ENCODE data around the gene CCNB2. TPM values are rescaled to one million over a fixed set of nuclear protein-coding genes. Genes with fewer than 3 reads are reported as not detected.
"Not testable (repeated sequence)": the region's sequence is repeated elsewhere in the genome, so short reads cannot be mapped to it uniquely, and the experiment has no call there.

Gene CCNB2
- total RNA-seq, result 0.86 TPM
- long read RNA-seq, partial matches to known transcripts, result 0 of 1 reads
- long read RNA-seq, other reads (novel, unspliced or antisense), result 0 of 1 reads

- peak; percentile 91 for DNase-seq
- intact Hi-C loops (cut with DNase I), result no loop called here
- peak; percentile 100 for ATAC-seq (ENCODE audit: poor library complexity)
Measured at GRCh38 chr15:59104912-59105732, at the start of gene CCNB2. Gene CCNB2 (plus strand): TSS chr15:59105146. CDS start chr15:59105269, 123 bp downstream.

- intact Hi-C loops (cut with DNase I), result no loop called here
- DNase-seq (no peak), ATAC-seq (ENCODE audit: poor library complexity) (no peak)
Measured at GRCh38 chr15:59059076-59059597, 45.8 kb upstream of the CCNB2 start.

GRCh38 chr15:59060348-59060747, 44.6 kb upstream of the CCNB2 start:
- DNase-seq (no peak), ATAC-seq (ENCODE audit: poor library complexity) (no peak)
- intact Hi-C loops (cut with DNase I), result no loop called here

GRCh38 chr15:59063042-59063441, 41.9 kb upstream of the CCNB2 start:
- intact Hi-C loops (cut with DNase I), result no loop called here
- DNase-seq (no peak), ATAC-seq (ENCODE audit: poor library complexity) (peak; percentile 46)

- intact Hi-C loops (cut with DNase I), result no loop called here
- DNase-seq (no peak), ATAC-seq (ENCODE audit: poor library complexity) (no peak)
Measured at GRCh38 chr15:59069430-59069829, 35.5 kb upstream of the CCNB2 start.

- ATAC-seq (ENCODE audit: poor library complexity) (no peak), DNase-seq (no peak)
- intact Hi-C loops (cut with DNase I), result no loop called here
Measured at GRCh38 chr15:59074607-59075006, 30.3 kb upstream of the CCNB2 start.

- intact Hi-C loops (cut with DNase I), result no loop called here
- DNase-seq (no peak), ATAC-seq (ENCODE audit: poor library complexity) (no peak)
Measured at GRCh38 chr15:59087731-59088130, 17.2 kb upstream of the CCNB2 start.

- no peak for DNase-seq
- intact Hi-C loops (cut with DNase I), result no loop called here
- no peak for ATAC-seq (ENCODE audit: poor library complexity)
Measured at GRCh38 chr15:59094077-59094476, 10.9 kb upstream of the CCNB2 start.

- ATAC-seq (ENCODE audit: poor library complexity) (no peak), DNase-seq (no peak)
- intact Hi-C loops (cut with DNase I), result no loop called here
Measured at GRCh38 chr15:59096429-59096828, 8.5 kb upstream of the CCNB2 start.

GRCh38 chr15:59099162-59099685, 5.7 kb upstream of the CCNB2 start:
- intact Hi-C loops (cut with DNase I), result no loop called here
- no peak for DNase-seq
- no peak for ATAC-seq (ENCODE audit: poor library complexity)

GRCh38 chr15:59104602-59104911, 389 bp upstream of the CCNB2 start:
- intact Hi-C loops (cut with DNase I), result no loop called here
- peak; percentile 42 for ATAC-seq (ENCODE audit: poor library complexity)
- peak; percentile 43 for DNase-seq

GRCh38 chr15:59105854-59106253, 908 bp downstream of the CCNB2 start:
- ATAC-seq (ENCODE audit: poor library complexity) (no peak), DNase-seq (no peak)
- intact Hi-C loops (cut with DNase I), result no loop called here

GRCh38 chr15:59111251-59111650, 6.3 kb downstream of the CCNB2 start:
- intact Hi-C loops (cut with DNase I), result no loop called here
- DNase-seq, result no peak
- no peak for ATAC-seq (ENCODE audit: poor library complexity)

GRCh38 chr15:59115047-59115446, 10.1 kb downstream of the CCNB2 start:
- no peak for DNase-seq
- intact Hi-C loops (cut with DNase I), result no loop called here
- ATAC-seq (ENCODE audit: poor library complexity), result no peak

- ATAC-seq (ENCODE audit: poor library complexity) (no peak), DNase-seq (no peak)
- intact Hi-C loops (cut with DNase I), result no loop called here
Measured at GRCh38 chr15:59116141-59116540, 11.2 kb downstream of the CCNB2 start.

- no peak for ATAC-seq (ENCODE audit: poor library complexity)
- DNase-seq, result no peak
- intact Hi-C loops (cut with DNase I), result no loop called here
Measured at GRCh38 chr15:59116771-59117170, 11.8 kb downstream of the CCNB2 start.

GRCh38 chr15:59119625-59120024, 14.7 kb downstream of the CCNB2 start:
- ATAC-seq (ENCODE audit: poor library complexity) (no peak), DNase-seq (no peak)
- intact Hi-C loops (cut with DNase I), result no loop called here

GRCh38 chr15:59120937-59121336, 16.0 kb downstream of the CCNB2 start:
- no peak for DNase-seq
- no peak for ATAC-seq (ENCODE audit: poor library complexity)
- intact Hi-C loops (cut with DNase I), result no loop called here

GRCh38 chr15:59124261-59124660, 19.3 kb downstream of the CCNB2 start:
- no peak for DNase-seq
- no peak for ATAC-seq (ENCODE audit: poor library complexity)
- intact Hi-C loops (cut with DNase I), result no loop called here

GRCh38 chr15:59125683-59126082, 20.7 kb downstream of the CCNB2 start:
- DNase-seq; intact Hi-C loops (cut with DNase I); ATAC-seq (ENCODE audit: poor library complexity): not testable (repeated sequence)

Data from Right ventricle myocardium superior (tissue), 1 donor.